ENCODE results near the gene FBXO27.

GRCh38 chr19:38978326-38978689 lies 54.0 kb downstream of the FBXO27 start:
- TF ChIP-seq CTCF (conservative IDR thresholded peaks at IDR 0.05; ENCODE audit: low read depth in 2 of 2) (no peak), REST (IDR thresholded peaks at IDR 0.05; ENCODE audit: unreplicated experiment) (no peak), POLR2AphosphoS5 (IDR thresholded peaks at IDR 0.05; ENCODE audit: low read depth) (no peak), EZH2phosphoT487 (IDR thresholded peaks at IDR 0.05; ENCODE audit: unreplicated experiment) (no peak)

All from GM23338 (cell line).